ENCODE measurements around the gene MAP3K21. TPM values are rescaled to one million over a fixed set of nuclear protein-coding genes. Genes with fewer than 3 reads are reported as not detected.

Gene MAP3K21
- polyA plus RNA-seq, 1 donor (not counting 4 experiments of a cell fraction or from before 2014, with no cell fraction given): 6.4 TPM

- TF ChIP-seq, protein P1, sequence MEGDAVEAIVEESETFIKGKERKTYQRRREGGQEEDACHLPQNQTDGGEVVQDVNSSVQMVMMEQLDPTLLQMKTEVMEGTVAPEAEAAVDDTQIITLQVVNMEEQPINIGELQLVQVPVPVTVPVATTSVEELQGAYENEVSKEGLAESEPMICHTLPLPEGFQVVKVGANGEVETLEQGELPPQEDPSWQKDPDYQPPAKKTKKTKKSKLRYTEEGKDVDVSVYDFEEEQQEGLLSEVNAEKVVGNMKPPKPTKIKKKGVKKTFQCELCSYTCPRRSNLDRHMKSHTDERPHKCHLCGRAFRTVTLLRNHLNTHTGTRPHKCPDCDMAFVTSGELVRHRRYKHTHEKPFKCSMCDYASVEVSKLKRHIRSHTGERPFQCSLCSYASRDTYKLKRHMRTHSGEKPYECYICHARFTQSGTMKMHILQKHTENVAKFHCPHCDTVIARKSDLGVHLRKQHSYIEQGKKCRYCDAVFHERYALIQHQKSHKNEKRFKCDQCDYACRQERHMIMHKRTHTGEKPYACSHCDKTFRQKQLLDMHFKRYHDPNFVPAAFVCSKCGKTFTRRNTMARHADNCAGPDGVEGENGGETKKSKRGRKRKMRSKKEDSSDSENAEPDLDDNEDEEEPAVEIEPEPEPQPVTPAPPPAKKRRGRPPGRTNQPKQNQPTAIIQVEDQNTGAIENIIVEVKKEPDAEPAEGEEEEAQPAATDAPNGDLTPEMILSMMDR (optimal IDR thresholded peaks at IDR 0.05 in 1 of 3, IDR thresholded peaks at IDR 0.05 in 1 of 3, conservative IDR thresholded peaks at IDR 0.05 in 1 of 3; ENCODE audit: extremely low read depth in 1 of 3, insufficient read depth in 2 of 3, low read length in 3 of 3): no peak
- TF ChIP-seq EZH2 (IDR thresholded peaks at IDR 0.05; ENCODE audit: low read length): no peak
- dilution Hi-C loops (cut with MboI; ENCODE audit: extremely low pct_ligation_motif_present, low sequenced_read_pairs): no loop called here
- no peak overlapping the region for H3K4me2 ChIP-seq (ENCODE audit: control insufficient read depth, extremely low read depth, insufficient read depth, low read depth, low read length)
- no peaks in the 10 kb centered on the region for H3K27me3 ChIP-seq (ENCODE audit: control insufficient read depth, extremely low read depth, insufficient read depth, low read length)
- no peaks in the 10 kb centered on the region for H3K79me2 ChIP-seq (ENCODE audit: control insufficient read depth, insufficient read depth, low read length)
- no peak overlapping the region for H3K9ac ChIP-seq (ENCODE audit: control insufficient read depth, extremely low read depth, insufficient read depth, low read length)
- no peaks in the 10 kb centered on the region for H3K9me1 ChIP-seq (ENCODE audit: control insufficient read depth, extremely low read depth, insufficient read depth, low read length)
- H3K4me3 ChIP-seq (ENCODE audit: control insufficient read depth in 2 of 3, extremely low read depth in 1 of 3, insufficient read depth in 2 of 3, low read depth in 1 of 3, low read length in 3 of 3): no peak overlapping the region
- no peaks in the 10 kb centered on the region for H4K20me1 ChIP-seq (ENCODE audit: control insufficient read depth, extremely low read depth, insufficient read depth, low read length)
- FAIRE-seq (no peak), DNase-seq (ENCODE audit: low read depth, low spot score) (no peak)
- no peak overlapping the region for H2AFZ ChIP-seq (ENCODE audit: control insufficient read depth, low read length)
- no peaks in the 10 kb centered on the region for H3K9me3 ChIP-seq (ENCODE audit: control insufficient read depth, low read depth, low read length)
- peaks cover 5% of the 10 kb centered on the region for H3K4me1 ChIP-seq (ENCODE audit: control insufficient read depth, extremely low read depth, insufficient read depth, low read length)
- H3K27ac ChIP-seq (ENCODE audit: control insufficient read depth, insufficient read depth, low read length): no peak overlapping the region
- peaks cover 0 to 4% of the 10 kb centered on the region in 2 experiments for H3K36me3 ChIP-seq (ENCODE audit: control insufficient read depth in 2 of 2, extremely low read depth in 1 of 2, insufficient read depth in 2 of 2, low read length in 2 of 2)
Observed at GRCh38 chr1:233383984-233384383, 56.5 kb downstream of the MAP3K21 start.

DNA sequence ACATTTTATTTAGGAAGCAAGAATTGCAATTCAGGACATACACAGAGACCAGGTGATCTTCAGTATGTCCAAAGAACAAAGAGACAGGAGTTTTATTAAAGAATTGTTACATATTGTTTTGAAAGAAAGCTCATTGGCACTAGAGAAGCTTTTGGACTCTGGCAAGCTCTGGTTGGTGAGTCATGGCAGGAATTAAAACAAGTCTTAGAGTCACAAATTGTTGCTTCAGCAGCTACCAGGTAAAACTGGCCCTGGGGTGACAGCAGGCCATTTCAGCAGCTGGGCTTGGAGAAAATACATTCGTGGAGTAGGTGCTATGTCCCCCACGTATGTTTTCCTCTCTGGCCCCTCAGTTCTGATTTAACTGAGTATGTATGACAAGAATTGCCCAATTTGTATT lies 58.8 kb downstream of the MAP3K21 start:
- H3K4me3 ChIP-seq (ENCODE audit: control insufficient read depth in 2 of 3, extremely low read depth in 1 of 3, insufficient read depth in 2 of 3, low read depth in 1 of 3, low read length in 3 of 3): no peak overlapping the region
- H2AFZ ChIP-seq (ENCODE audit: control insufficient read depth, low read length): no peak overlapping the region
- H3K9ac ChIP-seq (ENCODE audit: control insufficient read depth, extremely low read depth, insufficient read depth, low read length): no peak overlapping the region
- H3K27me3 ChIP-seq (ENCODE audit: control insufficient read depth, extremely low read depth, insufficient read depth, low read length): peaks cover 3% of the 10 kb centered on the region
- no peaks in the 10 kb centered on the region for H3K9me1 ChIP-seq (ENCODE audit: control insufficient read depth, extremely low read depth, insufficient read depth, low read length)
- no peaks in the 10 kb centered on the region for H3K79me2 ChIP-seq (ENCODE audit: control insufficient read depth, insufficient read depth, low read length)
- no peaks in the 10 kb centered on the region for H4K20me1 ChIP-seq (ENCODE audit: control insufficient read depth, extremely low read depth, insufficient read depth, low read length)
- no peaks in the 10 kb centered on the region for H3K9me3 ChIP-seq (ENCODE audit: control insufficient read depth, low read depth, low read length)
- H3K4me2 ChIP-seq (ENCODE audit: control insufficient read depth, extremely low read depth, insufficient read depth, low read depth, low read length): no peak overlapping the region
- no peak for TF ChIP-seq EZH2 (IDR thresholded peaks at IDR 0.05; ENCODE audit: low read length)
- TF ChIP-seq, protein P1 (optimal IDR thresholded peaks at IDR 0.05 in 1 of 3, IDR thresholded peaks at IDR 0.05 in 1 of 3, conservative IDR thresholded peaks at IDR 0.05 in 1 of 3; ENCODE audit: extremely low read depth in 1 of 3, insufficient read depth in 2 of 3, low read length in 3 of 3): no peak
- no peak for DNase-seq (ENCODE audit: low read depth, low spot score)
- peak; percentile 9 for FAIRE-seq
- H3K36me3 ChIP-seq (ENCODE audit: control insufficient read depth in 2 of 2, extremely low read depth in 1 of 2, insufficient read depth in 2 of 2, low read length in 2 of 2): peaks cover 0 to 2% of the 10 kb centered on the region in 2 experiments
- peaks cover 5% of the 10 kb centered on the region for H3K4me1 ChIP-seq (ENCODE audit: control insufficient read depth, extremely low read depth, insufficient read depth, low read length)
- no peak overlapping the region for H3K27ac ChIP-seq (ENCODE audit: control insufficient read depth, insufficient read depth, low read length)
- dilution Hi-C loops (cut with MboI; ENCODE audit: extremely low pct_ligation_motif_present, low sequenced_read_pairs): no loop called here

All from keratinocyte (primary cell).